GM12891 (cell line): Measurements from ENCODE around the gene CGGBP1.

Experiments
- POLR2A ChIP-seq: IDR thresholded peaks from 2 replicates; pipeline ENCODE4 v1.6.1; 2011; ENCODE audit warnings: low read depth, low read length, control low read depth
- POLR2AphosphoS5 ChIP-seq: IDR thresholded peaks from 2 replicates; pipeline ENCODE4 v1.6.1; 2011; ENCODE audit warnings: low read depth, low read length, control low read depth
- SPI1 ChIP-seq: IDR thresholded peaks from 2 replicates; pipeline ENCODE4 v1.6.1; 2011; ENCODE audit warnings: low read depth, low read length, control low read depth
- TAF1 ChIP-seq: IDR thresholded peaks from 2 replicates; pipeline ENCODE4 v1.6.1; 2011; ENCODE audit warnings: low read depth, low read length, control low read depth

GRCh38 chr3:88038566-88038965, 20.2 kb downstream of the CGGBP1 start:
- TF ChIP-seq TAF1 (no peak), POLR2AphosphoS5 (no peak), POLR2A (no peak), SPI1 (no peak)
